Measurements from ENCODE around the gene ALKBH6. TPM values are rescaled to one million over a fixed set of nuclear protein-coding genes. Genes with fewer than 3 reads are reported as not detected.

The ALKBH6 gene
- 5.4 and 15.6 TPM in 2 replicates for total RNA-seq (ENCODE audit: low replicate concordance)

GRCh38 chr19:36014012-36014924, at the start of gene ALKBH6:
Gene ALKBH6, minus strand, starts transcription at chr19:36014213. Its CDS starts 816 bp downstream, at chr19:36013397.

GRCh38 chr19:36054733-36055686, 41.0 kb upstream of the ALKBH6 start, which contains the start of gene WDR62:
Gene WDR62, plus strand, starts transcription at chr19:36054897. Its CDS starts 75 bp downstream, at chr19:36054972.

DNA sequence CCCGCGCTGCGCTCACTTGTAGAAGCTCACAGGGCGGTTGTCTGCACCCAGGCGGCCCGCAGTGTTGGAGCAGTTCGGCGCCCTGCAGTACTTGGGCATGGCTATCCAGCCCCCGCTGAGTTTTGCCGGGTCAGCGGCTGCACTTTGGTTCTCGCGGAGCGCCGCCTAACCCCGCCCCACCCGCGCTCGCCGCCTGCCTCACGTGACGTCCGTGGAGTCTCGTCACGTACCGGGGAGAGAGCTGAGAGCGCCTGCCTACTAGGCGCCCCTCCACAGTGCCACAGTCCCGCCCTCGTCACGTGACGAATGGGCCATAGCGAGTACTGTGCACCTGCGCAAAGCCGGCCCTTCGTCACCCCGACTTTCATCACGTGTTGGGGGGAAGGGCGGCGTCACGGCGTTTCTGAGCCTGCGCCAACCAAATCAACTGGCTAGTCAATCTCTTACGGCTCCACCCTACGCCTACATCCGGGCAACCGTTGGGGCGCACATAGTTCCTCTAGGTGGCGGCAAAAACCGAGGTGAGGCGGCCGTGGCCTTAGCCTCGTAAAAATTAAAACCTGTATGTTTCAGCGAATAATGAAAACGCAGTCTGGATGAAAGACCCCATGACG, 40.2 kb upstream of the ALKBH6 start, which contains the start of gene THAP8:
THAP8 (minus strand) TSS at position 167 of the 614 bp plus-strand sequence; CDS start at position 99, 68 bp downstream.

GRCh38 chr19:36032251-36033104, 18.5 kb upstream of the ALKBH6 start, which contains the start of gene CLIP3:
Gene CLIP3, minus strand, starts transcription at chr19:36032873. Its CDS starts 516 bp downstream, at chr19:36032357.

DNA sequence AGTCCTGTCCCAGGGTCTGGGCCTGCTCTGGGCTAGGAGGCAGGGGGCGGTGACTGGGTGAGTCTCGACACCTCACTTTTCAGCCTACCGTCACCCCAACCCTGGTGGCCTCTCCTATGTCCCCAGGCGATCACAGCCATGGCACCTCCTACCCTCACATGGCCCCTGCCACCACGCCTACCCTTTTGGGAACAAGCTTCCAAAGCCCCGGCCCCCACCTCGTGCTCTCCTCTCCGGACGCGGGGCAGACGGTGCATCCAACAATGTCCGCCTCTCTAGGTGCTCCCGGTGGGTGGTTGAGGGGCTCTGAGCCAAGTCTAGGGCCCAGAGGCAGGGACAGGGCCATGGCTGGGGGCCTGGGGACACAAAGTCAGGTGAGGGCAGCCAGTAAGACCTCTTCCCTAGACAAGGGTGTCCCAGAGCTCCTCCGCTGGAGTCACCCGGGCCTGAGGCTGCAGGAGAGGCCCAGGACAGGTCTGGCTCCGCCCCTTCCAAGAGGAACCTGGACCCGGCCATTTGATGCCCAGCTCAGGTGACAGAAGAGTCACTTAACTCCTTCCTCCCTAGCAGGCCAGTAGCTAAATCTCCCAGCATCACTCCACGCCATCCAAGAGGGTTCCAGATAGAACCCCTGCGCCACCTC, 5.6 kb downstream of the ALKBH6 start, which contains the start of gene SYNE4:
SYNE4 (minus strand) TSS at position 478 of the 643 bp plus-strand sequence; CDS start at position 346, 132 bp downstream.

DNA sequence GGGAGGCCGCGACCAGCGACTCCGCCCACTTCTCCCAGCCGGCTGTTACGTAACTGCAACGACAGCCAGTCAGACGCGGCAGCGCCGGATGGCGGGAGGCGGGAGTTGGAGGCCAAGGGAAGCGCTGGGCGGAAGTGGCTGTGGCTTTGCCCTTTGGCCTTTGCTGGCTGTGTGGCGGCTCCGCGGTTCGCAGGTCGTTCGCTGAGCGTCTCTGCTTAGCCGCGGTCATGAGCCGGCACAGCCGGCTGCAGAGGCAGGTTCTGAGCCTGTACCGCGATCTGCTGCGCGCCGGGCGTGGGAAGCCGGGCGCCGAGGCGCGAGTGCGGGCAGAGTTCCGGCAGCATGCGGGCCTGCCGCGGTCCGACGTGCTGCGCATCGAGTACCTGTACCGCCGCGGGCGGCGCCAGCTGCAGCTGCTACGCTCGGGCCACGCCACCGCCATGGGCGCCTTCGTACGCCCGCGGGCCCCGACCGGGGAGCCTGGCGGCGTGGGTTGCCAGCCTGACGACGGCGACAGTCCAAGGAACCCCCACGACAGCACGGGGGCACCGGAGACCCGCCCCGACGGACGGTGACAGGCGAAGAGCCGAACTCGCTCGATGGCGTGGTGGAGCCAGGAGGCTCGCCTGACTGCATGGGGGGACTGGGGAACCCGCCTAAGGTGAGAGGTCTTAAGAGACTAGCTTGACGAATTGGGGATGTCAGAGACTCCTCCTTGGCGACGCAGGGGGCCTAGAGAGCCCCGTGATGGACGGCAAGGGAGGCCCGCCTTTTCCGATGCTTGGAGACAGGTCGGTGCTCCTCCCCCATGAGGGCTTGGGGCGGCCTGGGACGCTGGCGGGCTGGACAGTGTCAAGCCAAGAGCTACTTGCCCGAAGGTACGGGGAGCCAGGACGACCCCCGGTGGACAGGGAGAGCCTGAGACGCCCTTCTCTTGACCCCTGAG, 18.7 kb downstream of the ALKBH6 start, which contains the start of gene SDHAF1:
SDHAF1 (plus strand) TSS at position 141 of the 946 bp plus-strand sequence; CDS start at position 228, 87 bp downstream.

Other genes with a start within 250 kb of the ALKBH6 start
- 1.7 and 2.2 TPM in 2 replicates for gene ARHGAP33, start 238.6 kb downstream of the ALKBH6 start, total RNA-seq (ENCODE audit: low replicate concordance)
- not detected in 2 replicates for gene PRODH2, start 201.4 kb downstream of the ALKBH6 start, total RNA-seq (ENCODE audit: low replicate concordance)
- gene NPHS1, start 161.7 kb downstream of the ALKBH6 start, total RNA-seq (ENCODE audit: low replicate concordance): not detected in 2 replicates
- not detected in 2 replicates for gene KIRREL2, start 157.3 kb downstream of the ALKBH6 start, total RNA-seq (ENCODE audit: low replicate concordance)
- 2.1 and 18.6 TPM in 2 replicates for gene APLP1, start 145.6 kb downstream of the ALKBH6 start, total RNA-seq (ENCODE audit: low replicate concordance)
- gene NFKBID, start 113.7 kb downstream of the ALKBH6 start, total RNA-seq (ENCODE audit: low replicate concordance): 2.2 and 7.1 TPM in 2 replicates
- gene HCST, start 111.7 kb downstream of the ALKBH6 start, total RNA-seq (ENCODE audit: low replicate concordance): 0.60 and 4.6 TPM in 2 replicates
- gene TYROBP, start 105.9 kb downstream of the ALKBH6 start, total RNA-seq (ENCODE audit: low replicate concordance): not detected in 2 replicates
- 1.1 and 1.5 TPM in 2 replicates for gene LRFN3, start 77.8 kb downstream of the ALKBH6 start, total RNA-seq (ENCODE audit: low replicate concordance)
- 6.8 and 13.5 TPM in 2 replicates for gene SDHAF1, start 19.0 kb downstream of the ALKBH6 start, total RNA-seq (ENCODE audit: low replicate concordance)
- gene SYNE4, start 5.4 kb downstream of the ALKBH6 start, total RNA-seq (ENCODE audit: low replicate concordance): 0.08 TPM in 1 of 2 replicates, not detected in the other
- gene CLIP3, start 18.7 kb upstream of the ALKBH6 start, total RNA-seq (ENCODE audit: low replicate concordance): 3.7 and 12.8 TPM in 2 replicates
- 1.1 and 2.8 TPM in 2 replicates for gene THAP8, start 40.1 kb upstream of the ALKBH6 start, total RNA-seq (ENCODE audit: low replicate concordance)
- 0.12 and 1.1 TPM in 2 replicates for gene WDR62, start 40.7 kb upstream of the ALKBH6 start, total RNA-seq (ENCODE audit: low replicate concordance)
- gene OVOL3, start 96.9 kb upstream of the ALKBH6 start, total RNA-seq (ENCODE audit: low replicate concordance): not detected in 2 replicates
- 131 and 194 TPM in 2 replicates for gene POLR2I, start 100.7 kb upstream of the ALKBH6 start, total RNA-seq (ENCODE audit: low replicate concordance)
- gene TBCB, start 101.3 kb upstream of the ALKBH6 start, total RNA-seq (ENCODE audit: low replicate concordance): 315 and 328 TPM in 2 replicates
- 535 and 598 TPM in 2 replicates for gene CAPNS1, start 125.9 kb upstream of the ALKBH6 start, total RNA-seq (ENCODE audit: low replicate concordance)
- gene COX7A1, start 138.2 kb upstream of the ALKBH6 start, total RNA-seq (ENCODE audit: low replicate concordance): 50.9 and 81.3 TPM in 2 replicates
- 5.0 and 10.2 TPM in 2 replicates for gene ZNF565, start 200.5 kb upstream of the ALKBH6 start, total RNA-seq (ENCODE audit: low replicate concordance)
- gene ZNF146, start 200.9 kb upstream of the ALKBH6 start, total RNA-seq (ENCODE audit: low replicate concordance): 78.7 and 94.9 TPM in 2 replicates